ENCODE data around the gene SRMS.

DNA sequence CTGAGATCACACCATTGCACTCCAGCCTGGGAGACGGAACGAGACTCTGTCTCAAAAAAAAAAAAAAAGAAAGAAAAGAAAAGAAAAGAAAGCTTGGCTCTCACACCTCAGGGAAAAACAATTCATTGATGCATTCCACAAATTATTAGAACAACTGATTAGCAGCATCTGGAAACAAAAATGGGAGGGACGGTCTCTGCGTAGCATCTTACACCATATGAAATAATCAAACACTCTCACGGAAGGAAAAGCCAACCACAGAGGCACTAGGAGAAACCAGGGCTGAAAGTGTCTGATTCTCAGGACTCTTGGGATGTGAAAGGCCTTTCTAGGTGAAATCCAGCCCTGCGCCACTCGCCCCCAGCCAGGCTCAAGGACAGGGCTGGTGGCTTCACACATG lies 28.8 kb upstream of the SRMS start:
- TF ChIP-seq, protein P1, sequence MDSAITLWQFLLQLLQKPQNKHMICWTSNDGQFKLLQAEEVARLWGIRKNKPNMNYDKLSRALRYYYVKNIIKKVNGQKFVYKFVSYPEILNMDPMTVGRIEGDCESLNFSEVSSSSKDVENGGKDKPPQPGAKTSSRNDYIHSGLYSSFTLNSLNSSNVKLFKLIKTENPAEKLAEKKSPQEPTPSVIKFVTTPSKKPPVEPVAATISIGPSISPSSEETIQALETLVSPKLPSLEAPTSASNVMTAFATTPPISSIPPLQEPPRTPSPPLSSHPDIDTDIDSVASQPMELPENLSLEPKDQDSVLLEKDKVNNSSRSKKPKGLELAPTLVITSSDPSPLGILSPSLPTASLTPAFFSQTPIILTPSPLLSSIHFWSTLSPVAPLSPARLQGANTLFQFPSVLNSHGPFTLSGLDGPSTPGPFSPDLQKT (CRISPR knock-in tag; IDR thresholded peaks at IDR 0.05; ENCODE audit: borderline replicate concordance): no peak
- no peak for TF ChIP-seq HNRNPH1 (optimal IDR thresholded peaks at IDR 0.05; ENCODE audit: low read depth, low read length)
- TF ChIP-seq, protein P2, sequence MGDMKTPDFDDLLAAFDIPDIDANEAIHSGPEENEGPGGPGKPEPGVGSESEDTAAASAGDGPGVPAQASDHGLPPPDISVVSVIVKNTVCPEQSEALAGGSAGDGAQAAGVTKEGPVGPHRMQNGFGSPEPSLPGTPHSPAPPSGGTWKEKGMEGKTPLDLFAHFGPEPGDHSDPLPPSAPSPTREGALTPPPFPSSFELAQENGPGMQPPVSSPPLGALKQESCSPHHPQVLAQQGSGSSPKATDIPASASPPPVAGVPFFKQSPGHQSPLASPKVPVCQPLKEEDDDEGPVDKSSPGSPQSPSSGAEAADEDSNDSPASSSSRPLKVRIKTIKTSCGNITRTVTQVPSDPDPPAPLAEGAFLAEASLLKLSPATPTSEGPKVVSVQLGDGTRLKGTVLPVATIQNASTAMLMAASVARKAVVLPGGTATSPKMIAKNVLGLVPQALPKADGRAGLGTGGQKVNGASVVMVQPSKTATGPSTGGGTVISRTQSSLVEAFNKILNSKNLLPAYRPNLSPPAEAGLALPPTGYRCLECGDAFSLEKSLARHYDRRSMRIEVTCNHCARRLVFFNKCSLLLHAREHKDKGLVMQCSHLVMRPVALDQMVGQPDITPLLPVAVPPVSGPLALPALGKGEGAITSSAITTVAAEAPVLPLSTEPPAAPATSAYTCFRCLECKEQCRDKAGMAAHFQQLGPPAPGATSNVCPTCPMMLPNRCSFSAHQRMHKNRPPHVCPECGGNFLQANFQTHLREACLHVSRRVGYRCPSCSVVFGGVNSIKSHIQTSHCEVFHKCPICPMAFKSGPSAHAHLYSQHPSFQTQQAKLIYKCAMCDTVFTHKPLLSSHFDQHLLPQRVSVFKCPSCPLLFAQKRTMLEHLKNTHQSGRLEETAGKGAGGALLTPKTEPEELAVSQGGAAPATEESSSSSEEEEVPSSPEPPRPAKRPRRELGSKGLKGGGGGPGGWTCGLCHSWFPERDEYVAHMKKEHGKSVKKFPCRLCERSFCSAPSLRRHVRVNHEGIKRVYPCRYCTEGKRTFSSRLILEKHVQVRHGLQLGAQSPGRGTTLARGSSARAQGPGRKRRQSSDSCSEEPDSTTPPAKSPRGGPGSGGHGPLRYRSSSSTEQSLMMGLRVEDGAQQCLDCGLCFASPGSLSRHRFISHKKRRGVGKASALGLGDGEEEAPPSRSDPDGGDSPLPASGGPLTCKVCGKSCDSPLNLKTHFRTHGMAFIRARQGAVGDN (CRISPR knock-in tag; IDR thresholded peaks at IDR 0.05): no peak
- TF ChIP-seq, protein P3, sequence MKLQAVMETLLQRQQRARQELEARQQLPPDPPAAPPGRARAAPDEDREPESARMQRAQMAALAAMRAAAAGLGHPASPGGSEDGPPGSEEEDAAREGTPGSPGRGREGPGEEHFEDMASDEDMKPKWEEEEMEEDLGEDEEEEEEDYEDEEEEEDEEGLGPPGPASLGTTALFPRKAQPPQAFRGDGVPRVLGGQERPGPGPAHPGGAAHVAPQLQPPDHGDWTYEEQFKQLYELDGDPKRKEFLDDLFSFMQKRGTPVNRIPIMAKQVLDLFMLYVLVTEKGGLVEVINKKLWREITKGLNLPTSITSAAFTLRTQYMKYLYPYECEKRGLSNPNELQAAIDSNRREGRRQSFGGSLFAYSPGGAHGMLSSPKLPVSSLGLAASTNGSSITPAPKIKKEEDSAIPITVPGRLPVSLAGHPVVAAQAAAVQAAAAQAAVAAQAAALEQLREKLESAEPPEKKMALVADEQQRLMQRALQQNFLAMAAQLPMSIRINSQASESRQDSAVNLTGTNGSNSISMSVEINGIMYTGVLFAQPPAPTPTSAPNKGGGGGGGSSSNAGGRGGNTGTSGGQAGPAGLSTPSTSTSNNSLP (IDR thresholded peaks at IDR 0.05; ENCODE audit: low read depth, low read length): no peak
- no peak for TF ChIP-seq EZH2 (conservative IDR thresholded peaks at IDR 0.05; ENCODE audit: low read depth, low read length)
- TF ChIP-seq ZNF44 (CRISPR knock-in tag; IDR thresholded peaks at IDR 0.05): no peak
